ENCODE results near the gene FBXL19. TPM values are rescaled to one million over a fixed set of nuclear protein-coding genes. Genes with fewer than 3 reads are reported as not detected.

Gene FBXL19
- total RNA-seq, 1 donor from 2014 or later, result 13.4 TPM

GRCh38 chr16:30987581-30988190, 64.3 kb downstream of the FBXL19 start:
- intact Hi-C loops (cut with DNase I), result loop anchor here (5.0 kb wide), 1 partner anchor 455 kb away; the partner anchor contains the start of gene ZNF843
- Histone ChIP-seq H3K36me3 (peaks cover 10% of the 10 kb centered on the region), H3K27ac (no peak overlapping the region), H3K4me1 (peaks cover 10% of the 10 kb centered on the region), H3K9me3 (no peaks in the 10 kb centered on the region), H3K4me3 (no peak overlapping the region), H3K27me3 (no peaks in the 10 kb centered on the region)
- TF ChIP-seq, protein P1, sequence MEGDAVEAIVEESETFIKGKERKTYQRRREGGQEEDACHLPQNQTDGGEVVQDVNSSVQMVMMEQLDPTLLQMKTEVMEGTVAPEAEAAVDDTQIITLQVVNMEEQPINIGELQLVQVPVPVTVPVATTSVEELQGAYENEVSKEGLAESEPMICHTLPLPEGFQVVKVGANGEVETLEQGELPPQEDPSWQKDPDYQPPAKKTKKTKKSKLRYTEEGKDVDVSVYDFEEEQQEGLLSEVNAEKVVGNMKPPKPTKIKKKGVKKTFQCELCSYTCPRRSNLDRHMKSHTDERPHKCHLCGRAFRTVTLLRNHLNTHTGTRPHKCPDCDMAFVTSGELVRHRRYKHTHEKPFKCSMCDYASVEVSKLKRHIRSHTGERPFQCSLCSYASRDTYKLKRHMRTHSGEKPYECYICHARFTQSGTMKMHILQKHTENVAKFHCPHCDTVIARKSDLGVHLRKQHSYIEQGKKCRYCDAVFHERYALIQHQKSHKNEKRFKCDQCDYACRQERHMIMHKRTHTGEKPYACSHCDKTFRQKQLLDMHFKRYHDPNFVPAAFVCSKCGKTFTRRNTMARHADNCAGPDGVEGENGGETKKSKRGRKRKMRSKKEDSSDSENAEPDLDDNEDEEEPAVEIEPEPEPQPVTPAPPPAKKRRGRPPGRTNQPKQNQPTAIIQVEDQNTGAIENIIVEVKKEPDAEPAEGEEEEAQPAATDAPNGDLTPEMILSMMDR (IDR thresholded peaks at IDR 0.05), result no peak
- ATAC-seq, result no peak
- DNase-seq, result no peak

GRCh38 chr16:30989469-30990047, 66.2 kb downstream of the FBXL19 start:
- TF ChIP-seq, protein P1 (IDR thresholded peaks at IDR 0.05), result no peak
- DNase-seq (no peak), ATAC-seq (no peak)
- no peaks in the 10 kb centered on the region for H3K9me3 ChIP-seq
- H3K36me3 ChIP-seq, result peaks cover 2% of the 10 kb centered on the region
- H3K4me3 ChIP-seq, result no peak overlapping the region
- no peak overlapping the region for H3K27ac ChIP-seq
- no peaks in the 10 kb centered on the region for H3K27me3 ChIP-seq
- intact Hi-C loops (cut with DNase I), result loop anchor here (5.0 kb wide), 1 partner anchor 453 kb away; the partner anchor contains the start of gene ZNF843
- H3K4me1 ChIP-seq, result peaks cover 10% of the 10 kb centered on the region

DNA sequence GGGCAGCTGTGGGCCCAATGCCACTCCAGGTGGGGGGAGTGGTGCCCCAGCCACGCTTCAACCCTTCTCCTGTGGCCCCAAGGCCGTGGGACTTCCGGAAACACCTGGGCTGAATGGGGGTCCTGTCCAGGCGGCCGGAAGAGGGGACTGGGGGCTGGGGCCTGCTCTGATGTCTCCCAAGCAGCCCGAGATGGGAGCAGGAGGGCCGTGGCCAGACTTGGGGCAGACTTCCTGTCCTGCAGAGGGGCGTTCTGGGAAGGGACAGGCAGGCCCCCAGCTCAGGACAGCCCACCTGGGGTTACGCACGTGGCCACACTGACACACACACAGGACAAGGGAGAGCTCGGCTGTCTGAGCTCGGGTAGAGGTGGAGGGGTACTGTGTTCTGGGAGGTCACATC, 66.7 kb downstream of the FBXL19 start:
- Histone ChIP-seq H3K4me1 (peaks cover 9% of the 10 kb centered on the region), H3K9me3 (no peaks in the 10 kb centered on the region), H3K27me3 (no peaks in the 10 kb centered on the region), H3K36me3 (no peaks in the 10 kb centered on the region), H3K27ac (no peak overlapping the region), H3K4me3 (no peak overlapping the region)
- intact Hi-C loops (cut with DNase I), result no loop called here
- ATAC-seq, result no peak
- TF ChIP-seq, protein P1 (IDR thresholded peaks at IDR 0.05), result no peak
- DNase-seq, result no peak

- Histone ChIP-seq H3K9me3 (no peaks in the 10 kb centered on the region), H3K27me3 (no peaks in the 10 kb centered on the region), H3K36me3 (no peaks in the 10 kb centered on the region), H3K4me1 (no peaks in the 10 kb centered on the region), H3K27ac (no peak overlapping the region), H3K4me3 (no peak overlapping the region)
- ATAC-seq (no peak), DNase-seq (no peak)
- TF ChIP-seq, protein P1 (IDR thresholded peaks at IDR 0.05), result no peak
- intact Hi-C loops (cut with DNase I), result no loop called here
Measured at GRCh38 chr16:30991052-30991451, 67.7 kb downstream of the FBXL19 start.

DNA sequence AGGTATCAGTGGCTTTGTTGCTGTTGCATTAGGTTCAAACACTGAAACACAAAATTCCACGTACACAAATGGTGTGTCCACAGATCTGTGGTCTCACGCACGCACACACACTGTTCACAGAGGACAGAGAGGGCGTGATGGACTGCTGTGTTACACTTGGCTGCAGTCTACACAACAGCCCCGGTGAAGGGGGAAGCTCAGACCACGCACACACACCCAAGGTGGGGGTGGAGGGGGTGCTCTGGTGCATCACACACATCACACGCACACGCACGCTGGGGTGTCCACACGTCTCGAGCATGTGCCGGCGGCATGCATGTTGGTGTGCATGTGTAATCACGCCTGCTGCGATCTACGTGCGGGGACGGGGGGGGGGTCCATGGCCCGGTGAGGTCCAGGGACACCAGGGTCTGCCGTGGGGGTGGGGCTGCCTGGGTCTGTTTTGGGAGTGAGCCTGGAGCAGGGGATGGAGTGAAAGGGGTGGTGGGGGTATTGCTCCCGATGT, 69.0 kb downstream of the FBXL19 start:
- Histone ChIP-seq H3K27ac (no peak overlapping the region), H3K27me3 (no peaks in the 10 kb centered on the region), H3K36me3 (no peaks in the 10 kb centered on the region), H3K4me1 (peaks cover 10% of the 10 kb centered on the region), H3K9me3 (no peaks in the 10 kb centered on the region), H3K4me3 (no peak overlapping the region)
- ATAC-seq (no peak), DNase-seq (no peak)
- intact Hi-C loops (cut with DNase I), result no loop called here
- TF ChIP-seq, protein P1 (IDR thresholded peaks at IDR 0.05), result no peak
